Hematopoietic multipotent progenitor cell (in vitro differentiated cells): ENCODE measurements around the gene KRT6B. TPM values are rescaled to one million over a fixed set of nuclear protein-coding genes. Genes with fewer than 3 reads are reported as not detected.

Source experiments
- total RNA-seq: library from RNA; depleted of rRNA; stranded (reverse); fragments of >200 nt; gene quantifications from one replicate; pipeline ENCODE4 v1.2.3, GENCODE V29; 2012

The KRT6B gene
- total RNA-seq, 1 donor, result not detected

Other genes with a start within 250 kb of the KRT6B start
- gene KRT7, start 218.9 kb downstream of the KRT6B start, total RNA-seq, result 3.8 TPM
- gene KRT86, start 177.5 kb downstream of the KRT6B start, total RNA-seq, result under 0.01 TPM
- gene KRT81, start 160.6 kb downstream of the KRT6B start, total RNA-seq, result 2.7 TPM
- gene KRT83, start 130.7 kb downstream of the KRT6B start, total RNA-seq, result not detected
- gene KRT85, start 84.7 kb downstream of the KRT6B start, total RNA-seq, result not detected
- not detected for gene KRT84, start 66.5 kb downstream of the KRT6B start, total RNA-seq
- gene KRT82, start 45.8 kb downstream of the KRT6B start, total RNA-seq, result not detected
- gene KRT75, start 17.8 kb downstream of the KRT6B start, total RNA-seq, result not detected
- not detected for gene KRT6C, start 21.7 kb upstream of the KRT6B start, total RNA-seq
- gene KRT6A, start 41.1 kb upstream of the KRT6B start, total RNA-seq, result not detected
- not detected for gene KRT5, start 68.2 kb upstream of the KRT6B start, total RNA-seq
- not detected for gene KRT71, start 101.0 kb upstream of the KRT6B start, total RNA-seq
- not detected for gene KRT74, start 121.7 kb upstream of the KRT6B start, total RNA-seq
- gene KRT72, start 149.3 kb upstream of the KRT6B start, total RNA-seq, result under 0.01 TPM
- 0.27 TPM for gene KRT73, start 166.4 kb upstream of the KRT6B start, total RNA-seq
- not detected for gene KRT2, start 200.1 kb upstream of the KRT6B start, total RNA-seq
- 1.1 TPM for gene KRT1, start 228.3 kb upstream of the KRT6B start, total RNA-seq